HCT116 (cell line): ENCODE data around the gene ZNF775. TPM values are rescaled to one million over a fixed set of nuclear protein-coding genes. Genes with fewer than 3 reads are reported as not detected.

Experiments
- ATAC-seq: fragments of 200-7000 bp; cut with Tn5 transposase; 2 replicates; pipeline ENCODE4 v1.9.1; 2020; ENCODE audit warnings: mild to moderate bottlenecking, moderate library complexity
- BruUV-seq: library from RNA; stranded (reverse); fragments of 400-500 nt; replicated peaks from 2 replicates; lab custom pipeline; 2021; lab: Mats Ljungman, UMichigan
- CTCF ChIA-PET: fragments of 300-600 bp; sonication (Branson Sonifier 250); formaldehyde crosslinking; loops from one replicate; lab custom pipeline; 2021; ENCODE audit warnings: antibody characterized with exemption; lab: Charles Lee
- POLR2A ChIA-PET: fragments of 300-600, 350-600 bp; sonication (Branson Sonifier 250); formaldehyde crosslinking; loops from one replicate; lab custom pipeline; 2021; ENCODE audit warnings: antibody characterized with exemption; lab: Charles Lee
- RAD21 ChIA-PET, 2 experiments: fragments of 300-600 bp; sonication (Branson Sonifier 250); formaldehyde crosslinking; loops; one replicate each; lab custom pipeline; 2023; ENCODE audit warnings: low total read pairs in 2 of 2; ENCODE audit not compliant: uncharacterized antibody in 2 of 2, unreplicated experiment in 2 of 2, low non-redundant PET in 1 of 2; lab: Charles Lee
- DNase-seq: peaks from one replicate; pipeline ENCODE4 v3.0.0-alpha.2; 2010; ENCODE audit warnings: low read depth, low spot score
- H2AFZ ChIP-seq: fragments of 200-600 bp; shearing (Covaris generic), sonication (generic); 2 replicates; pipeline ENCODE4 v1.6.1; 2017; ENCODE audit warnings: low read depth, mixed run types, mixed read lengths, antibody characterized with exemption, low read length; ENCODE audit not compliant: poor library complexity, severe bottlenecking
- H3K27ac ChIP-seq: 2 replicates; pipeline ENCODE4 v1.5.1; 2012; ENCODE audit warnings: low read depth, low read length
- H3K27me3 ChIP-seq: fragments of 200-600 bp; sonication (generic); 2 replicates; pipeline ENCODE4 v1.6.1; 2016; ENCODE audit warnings: mixed run types, low read length, mixed read lengths; ENCODE audit not compliant: insufficient read depth
- H3K36me3 ChIP-seq, 2 experiments: fragments of 200-500 bp in 1 of 2; fragments of 200-600 bp in 1 of 2; sonication (Bioruptor generic) in 1 of 2; sonication (generic) in 1 of 2; 2 replicates each; pipeline versions ENCODE4 v1.5.1 to v1.6.1; 2014 to 2016; ENCODE audit warnings: low read length in 2 of 2, inconsistent platforms in 1 of 2, mixed read lengths in 1 of 2, mixed run types in 1 of 2; ENCODE audit not compliant: insufficient read depth in 2 of 2, control insufficient read depth in 1 of 2
- H3K4me1 ChIP-seq, 2 experiments: fragments of 200-600 bp in 1 of 2; sonication (generic) in 1 of 2; 2 replicates each; pipeline versions ENCODE4 v1.5.1 to v1.6.1; 2012 to 2017; ENCODE audit warnings: low read length in 2 of 2, inconsistent platforms in 1 of 2, mild to moderate bottlenecking in 1 of 2, mixed read lengths in 1 of 2, mixed run types in 1 of 2, moderate library complexity in 1 of 2; ENCODE audit not compliant: insufficient read depth in 2 of 2, control insufficient read depth in 1 of 2
- H3K4me2 ChIP-seq: fragments of 200-600 bp; sonication (generic); 2 replicates; pipeline ENCODE4 v1.6.1; 2017; ENCODE audit warnings: mixed run types, low read length, mixed read lengths
- H3K4me3 ChIP-seq, 2 experiments: fragments of 200-600 bp in 1 of 2; sonication (generic) in 1 of 2; replicated peaks in 1 of 2; 2 replicates each; pipeline ENCODE4 v1.5.1; 2011 to 2016; ENCODE audit warnings: low read length in 2 of 2, control low read depth in 1 of 2, low read depth in 1 of 2, mild to moderate bottlenecking in 1 of 2, mixed read lengths in 1 of 2, mixed run types in 1 of 2
- H3K79me2 ChIP-seq: fragments of 200-600 bp; sonication (generic); 2 replicates; pipeline ENCODE4 v1.6.1; 2017; ENCODE audit warnings: mild to moderate bottlenecking, mixed run types, low read length, moderate library complexity, mixed read lengths; ENCODE audit not compliant: insufficient read depth
- H3K9ac ChIP-seq: fragments of 200-600 bp; sonication (generic); 2 replicates; pipeline ENCODE4 v1.6.1; 2016; ENCODE audit warnings: low read length, mixed read lengths
- H3K9me2 ChIP-seq: fragments of 200-600 bp; sonication (generic), shearing (Covaris generic); 2 replicates; pipeline ENCODE4 v1.6.1; 2017; ENCODE audit warnings: mixed run types, mild to moderate bottlenecking, moderate library complexity; ENCODE audit not compliant: insufficient read depth
- H3K9me3 ChIP-seq, 2 experiments: fragments of 200-500 bp in 1 of 2; fragments of 200-600 bp in 1 of 2; sonication (Bioruptor generic) in 1 of 2; sonication (generic) in 1 of 2; 2 replicates each; pipeline ENCODE4 v1.6.1; 2014 to 2017; ENCODE audit warnings: low read length in 2 of 2, mixed read lengths in 2 of 2, inconsistent platforms in 1 of 2, low read depth in 1 of 2, mild to moderate bottlenecking in 1 of 2, mixed run types in 1 of 2, moderate library complexity in 1 of 2; ENCODE audit not compliant: control insufficient read depth in 1 of 2, insufficient read depth in 1 of 2
- H4K20me1 ChIP-seq: fragments of 200-600 bp; sonication (generic), shearing (Covaris generic); 2 replicates; pipeline ENCODE4 v1.6.1; 2017; ENCODE audit warnings: mixed run types, mild to moderate bottlenecking, moderate library complexity; ENCODE audit not compliant: insufficient read depth
- SIN3A ChIP-seq: IDR thresholded peaks from 2 replicates; pipeline ENCODE4 v1.6.1; 2012; ENCODE audit warnings: low read depth
- SP1 ChIP-seq: IDR thresholded peaks from 2 replicates; pipeline ENCODE4 v1.6.1; 2012; ENCODE audit warnings: low read depth
- ZNF274 ChIP-seq: fragments of 200-500 bp; sonication (Bioruptor generic); IDR thresholded peaks from 2 replicates; pipeline ENCODE4 v1.6.1; 2014; ENCODE audit warnings: mild to moderate bottlenecking, low read depth, low read length, inconsistent platforms
- intact Hi-C: fragments of 100-400 bp; cut with micrococcal nuclease; formaldehyde crosslinking; loops from 2 replicates; pipeline ENCODE4 v1.10.0; 2022
- total RNA-seq: library from RNA; stranded (reverse); gene quantifications from one replicate; pipeline ENCODE4 v1.2.1, GENCODE V29; 2021; ENCODE audit not compliant: unreplicated experiment
- TF ChIP-seq, protein P1 (sequence below): IDR thresholded peaks from 2 replicates; pipeline ENCODE4 v1.6.1; 2011; ENCODE audit warnings: mild to moderate bottlenecking, low read length, moderate library complexity; ENCODE audit not compliant: insufficient replicate concordance; ENCODE audit errors: extremely low read depth

The ZNF775 gene
- total RNA-seq, 1 experiment from 2014 or later = 4.5 TPM

DNA sequence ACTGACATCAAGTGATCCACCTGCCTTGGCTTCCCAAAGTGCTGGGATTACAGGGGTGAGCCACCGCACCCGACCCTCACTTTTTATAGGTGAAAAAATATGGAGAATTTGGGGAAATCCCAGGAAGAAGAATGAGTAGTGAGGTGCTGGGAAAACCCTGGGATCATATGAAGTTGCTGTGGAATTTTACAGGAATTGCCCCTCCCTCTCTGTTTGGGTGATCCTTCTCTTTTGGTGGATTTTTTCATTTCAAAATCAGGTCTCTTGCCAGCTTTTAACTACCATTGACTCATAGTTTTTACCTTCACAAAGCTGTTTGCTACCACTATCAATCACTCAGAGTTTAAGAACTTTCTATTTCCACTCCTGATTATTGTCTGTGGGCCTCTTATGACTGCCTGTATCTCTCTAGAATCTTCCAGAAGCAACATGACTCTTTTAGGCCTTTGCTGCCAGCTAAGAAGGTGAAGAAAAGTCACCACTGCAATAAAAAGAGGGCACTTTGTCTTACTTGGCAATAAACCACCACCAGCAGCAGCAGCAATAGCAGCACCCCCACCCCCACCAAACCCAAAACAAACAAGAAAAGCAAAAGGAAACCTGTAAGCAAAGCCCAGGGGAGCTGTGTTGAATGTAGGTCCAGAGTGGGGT, 67.3 kb downstream of the ZNF775 start:
- Histone ChIP-seq H3K36me3 (no peaks in the 10 kb centered on the region), H3K9ac (no peak overlapping the region), H3K27me3 (no peaks in the 10 kb centered on the region), H3K9me3 (peaks cover 3 to 5% of the 10 kb centered on the region in 2 experiments; a peak in 1 of 4 replicates), H3K27ac (no peak overlapping the region), H3K4me3 (no peak overlapping the region), H3K4me1 (no peaks in the 10 kb centered on the region), H3K9me2 (no peaks in the 10 kb centered on the region), H3K79me2 (no peaks in the 10 kb centered on the region), H3K4me2 (no peak overlapping the region), H2AFZ (no peak overlapping the region), H4K20me1 (no peaks in the 10 kb centered on the region)
- intact Hi-C loops = loop anchor here (5.0 kb wide), 1 partner anchor 856 kb away; no protein-coding TSS in a partner anchor
- no TSS peak for BruUV-seq
- ChIA-PET RAD21 (no interaction called here), CTCF (no interaction called here), POLR2A (no interaction called here)
- no peak for DNase-seq
- ATAC-seq = no peak
- TF ChIP-seq, protein P1, sequence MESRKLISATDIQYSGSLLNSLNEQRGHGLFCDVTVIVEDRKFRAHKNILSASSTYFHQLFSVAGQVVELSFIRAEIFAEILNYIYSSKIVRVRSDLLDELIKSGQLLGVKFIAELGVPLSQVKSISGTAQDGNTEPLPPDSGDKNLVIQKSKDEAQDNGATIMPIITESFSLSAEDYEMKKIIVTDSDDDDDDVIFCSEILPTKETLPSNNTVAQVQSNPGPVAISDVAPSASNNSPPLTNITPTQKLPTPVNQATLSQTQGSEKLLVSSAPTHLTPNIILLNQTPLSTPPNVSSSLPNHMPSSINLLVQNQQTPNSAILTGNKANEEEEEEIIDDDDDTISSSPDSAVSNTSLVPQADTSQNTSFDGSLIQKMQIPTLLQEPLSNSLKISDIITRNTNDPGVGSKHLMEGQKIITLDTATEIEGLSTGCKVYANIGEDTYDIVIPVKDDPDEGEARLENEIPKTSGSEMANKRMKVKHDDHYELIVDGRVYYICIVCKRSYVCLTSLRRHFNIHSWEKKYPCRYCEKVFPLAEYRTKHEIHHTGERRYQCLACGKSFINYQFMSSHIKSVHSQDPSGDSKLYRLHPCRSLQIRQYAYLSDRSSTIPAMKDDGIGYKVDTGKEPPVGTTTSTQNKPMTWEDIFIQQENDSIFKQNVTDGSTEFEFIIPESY = no peak
- TF ChIP-seq SP1 = no peak
- TF ChIP-seq SIN3A = no peak
- no peak for TF ChIP-seq ZNF274

Other genes starting within 250 kb of the ZNF775 start
- 12.0 TPM for gene LRRC61, start 56.0 kb upstream of the ZNF775 start, total RNA-seq
- 2.0 TPM for gene ACTR3C, start 55.8 kb upstream of the ZNF775 start, total RNA-seq
- 2.1 TPM for gene RARRES2, start 37.7 kb upstream of the ZNF775 start, total RNA-seq
- 106 TPM for gene REPIN1, start 10.5 kb upstream of the ZNF775 start, total RNA-seq
- 0.15 TPM for gene GIMAP8, start 71.3 kb downstream of the ZNF775 start, total RNA-seq
- gene GIMAP7, start 135.5 kb downstream of the ZNF775 start, total RNA-seq = 0.25 TPM
- 0.49 TPM for gene GIMAP4, start 188.1 kb downstream of the ZNF775 start, total RNA-seq